HepG2 (cell line): ENCODE results near the gene FBXL13. TPM values are rescaled to one million over a fixed set of nuclear protein-coding genes. Genes with fewer than 3 reads are reported as not detected.

Experiments used
- ATF1 ChIP-seq: IDR thresholded peaks from 2 replicates; pipeline ENCODE4 v1.6.1; 2016; ENCODE audit warnings: mild to moderate bottlenecking, control low read depth
- CREB3 ChIP-seq: sonication (generic); formaldehyde crosslinking; IDR thresholded peaks from 2 replicates; pipeline ENCODE4 v1.5.0; 2020; ENCODE audit warnings: missing genetic modification reagents
- DRAP1 ChIP-seq: IDR thresholded peaks from 2 replicates; pipeline ENCODE4 v1.6.1; 2016; ENCODE audit warnings: missing genetic modification reagents, missing compliant biosample characterization
- GFI1 ChIP-seq: sonication (generic); formaldehyde crosslinking; IDR thresholded peaks from 2 replicates; pipeline ENCODE4 v1.5.0; 2020; ENCODE audit warnings: missing genetic modification reagents, mild to moderate bottlenecking, borderline replicate concordance
- HCFC1 ChIP-seq: fragments of 150-350 bp; IDR thresholded peaks from 2 replicates; pipeline ENCODE4 v1.6.1; 2014; ENCODE audit warnings: low read depth, low read length
- IRF2 ChIP-seq: IDR thresholded peaks from 2 replicates; pipeline ENCODE4 v1.6.1; 2018; ENCODE audit warnings: missing genetic modification reagents, missing compliant biosample characterization
- MAFF ChIP-seq: IDR thresholded peaks from 2 replicates; pipeline ENCODE4 v1.6.1; 2011; ENCODE audit warnings: low read depth, low read length, improper control_type of control experiment
- NFE2L2 ChIP-seq: fragments of 150-350 bp; IDR thresholded peaks from 2 replicates; pipeline ENCODE4 v1.6.1; 2014; ENCODE audit warnings: low read length
- NFIB ChIP-seq: sonication (generic); formaldehyde crosslinking; IDR thresholded peaks from 2 replicates; pipeline ENCODE4 v1.9.0; 2021; ENCODE audit warnings: missing genetic modification reagents, mild to moderate bottlenecking, borderline replicate concordance
- PCBP1 ChIP-seq: fragments of 200-400 bp; formaldehyde crosslinking; IDR thresholded peaks from 2 replicates; pipeline ENCODE4 v1.6.1; 2017; ENCODE audit warnings: mild to moderate bottlenecking, low read depth, low read length, borderline replicate concordance
- SIN3A ChIP-seq: IDR thresholded peaks from 2 replicates; pipeline ENCODE4 v1.6.1; 2011; ENCODE audit warnings: low read depth, mild to moderate bottlenecking, control low read depth, low read length, borderline replicate concordance
- SMARCE1 ChIP-seq: fragments of 450-650 bp; IDR thresholded peaks from 2 replicates; pipeline ENCODE4 v1.6.1; 2017; ENCODE audit warnings: borderline replicate concordance
- SOX13 ChIP-seq, 3 experiments: fragments of 450-650 bp in 1 of 3; sonication (generic) in 1 of 3; formaldehyde crosslinking in 1 of 3; IDR thresholded peaks in 2 of 3; conservative IDR thresholded peaks in 1 of 3; 2 replicates each; pipeline versions ENCODE4 v1.5.0 to v1.6.1; 2016 to 2020; ENCODE audit warnings: antibody characterized with exemption in 1 of 3, mild to moderate bottlenecking in 1 of 3, missing compliant biosample characterization in 1 of 3, missing genetic modification reagents in 1 of 3, moderate library complexity in 1 of 3
- ZBTB10 ChIP-seq: sonication (generic); formaldehyde crosslinking; IDR thresholded peaks from 2 replicates; pipeline ENCODE4 v1.4.0; 2020; ENCODE audit warnings: missing genetic modification reagents, borderline replicate concordance
- ZBTB46 ChIP-seq: sonication (generic); formaldehyde crosslinking; IDR thresholded peaks from 2 replicates; pipeline ENCODE4 v1.4.0; 2020; ENCODE audit warnings: mild to moderate bottlenecking, missing genetic modification reagents, borderline replicate concordance
- ZEB1 ChIP-seq: IDR thresholded peaks from 2 replicates; pipeline ENCODE4 v1.6.1; 2012; ENCODE audit warnings: mild to moderate bottlenecking, low read depth, inconsistent platforms; ENCODE audit not compliant: insufficient replicate concordance
- ZGPAT ChIP-seq: IDR thresholded peaks from 2 replicates; pipeline ENCODE4 v1.6.1; 2016; ENCODE audit warnings: mild to moderate bottlenecking
- ZNF24 ChIP-seq: fragments of 450-650 bp; IDR thresholded peaks from 2 replicates; pipeline ENCODE4 v1.6.1; 2017; ENCODE audit warnings: antibody characterized with exemption, mild to moderate bottlenecking
- ZNF556 ChIP-seq: sonication (generic); formaldehyde crosslinking; IDR thresholded peaks from 2 replicates; pipeline ENCODE4 v1.4.0; 2020; ENCODE audit warnings: mild to moderate bottlenecking, missing genetic modification reagents, borderline replicate concordance
- ZNF616 ChIP-seq: sonication (generic); formaldehyde crosslinking; IDR thresholded peaks from 2 replicates; pipeline ENCODE4 v1.5.0; 2020; ENCODE audit warnings: low read depth, mild to moderate bottlenecking, missing genetic modification reagents
- ZNF660 ChIP-seq: sonication (generic); formaldehyde crosslinking; IDR thresholded peaks from 2 replicates; pipeline ENCODE4 v1.5.1; 2020; ENCODE audit warnings: mild to moderate bottlenecking, low read depth, missing genetic modification reagents, borderline replicate concordance
- ZNF790 ChIP-seq: sonication (generic); formaldehyde crosslinking; IDR thresholded peaks from 2 replicates; pipeline ENCODE4 v1.8.0; 2022; ENCODE audit warnings: missing genetic modification reagents, mild to moderate bottlenecking, borderline replicate concordance
- ZNF83 ChIP-seq: sonication (generic); formaldehyde crosslinking; IDR thresholded peaks from 2 replicates; pipeline ENCODE4 v1.4.0; 2020; ENCODE audit warnings: missing genetic modification reagents, mild to moderate bottlenecking, borderline replicate concordance
- polyA plus RNA-seq, 8 experiments: library from polyadenylated mRNA; depleted of rRNA in 3 of 8; stranded (reverse) in 7 of 8; unstranded in 1 of 8; fragments of >200 nt; fragmentation: Illumina TruSeq in 4 of 8; extraction: Trizol in 4 of 8; gene quantifications; 2 replicates each; pipeline versions ENCODE4 v1.2.1 to v1.2.3, GENCODE V29; 2011 to 2016; ENCODE audit warnings: low read depth in 4 of 8, missing spikeins in 1 of 8, mixed read lengths in 1 of 8; ENCODE audit not compliant: insufficient read depth in 1 of 8
- total RNA-seq, 5 experiments: library from RNA; depleted of rRNA; stranded (reverse); fragments of >200 nt; fragmentation: Illumina TruSeq; extraction: Trizol; gene quantifications; 2 replicates each; pipeline ENCODE4 v1.2.3, GENCODE V29; 2016; ENCODE audit warnings: low read depth in 1 of 5

FBXL13 gene
- total and polyA plus RNA-seq, 2 of the 13 experiments (the other 11 are each of a cell fraction or from before 2014, with no cell fraction given), result 0.24 to 0.77 TPM

GRCh38 chr7:102869195-102869594 lies 205.4 kb downstream of the FBXL13 start (continued):
- no peak for TF ChIP-seq GFI1 (CRISPR knock-in tag)
- TF ChIP-seq ZBTB46, result no peak
- TF ChIP-seq MAFF, result no peak
- TF ChIP-seq ZNF24, result no peak
- no peak; the same call in 1 of the 2 replicates for TF ChIP-seq ZNF556 (CRISPR knock-in tag)
- no peak for TF ChIP-seq SIN3A
- no peak; the same call in 1 of the 2 replicates for TF ChIP-seq IRF2 (CRISPR knock-in tag)
- no peak for TF ChIP-seq ZNF790 (CRISPR knock-in tag)
- no peak for TF ChIP-seq SMARCE1
- TF ChIP-seq HCFC1, result no peak
- TF ChIP-seq SOX13 (IDR thresholded peaks at IDR 0.05), result no peak
- TF ChIP-seq SOX13 (CRISPR knock-in tag; conservative IDR thresholded peaks at IDR 0.05 in 1 of 2, IDR thresholded peaks at IDR 0.05 in 1 of 2), result peak in 1 of 2 experiments; percentile 50; a peak in 1 of 4 replicates
- TF ChIP-seq DRAP1 (CRISPR knock-in tag), result no peak
- no peak for TF ChIP-seq CREB3 (CRISPR knock-in tag)
- no peak for TF ChIP-seq NFE2L2
- TF ChIP-seq ZEB1, result no peak
- no peak for TF ChIP-seq ZNF660 (CRISPR knock-in tag)
- TF ChIP-seq ZNF616 (CRISPR knock-in tag), result no peak
- no peak for TF ChIP-seq ATF1 (CRISPR knock-in tag)
- TF ChIP-seq ZNF83 (CRISPR knock-in tag), result no peak
- TF ChIP-seq NFIB (CRISPR knock-in tag), result no peak
- no peak for TF ChIP-seq ZBTB10
- TF ChIP-seq PCBP1, result no peak
- no peak for TF ChIP-seq ZGPAT (CRISPR knock-in tag)
